Retinal pigment epithelial cell (primary cell): ENCODE results near the gene TYMS.

ENCODE experiments used
- DNase-seq: peaks from one replicate; pipeline ENCODE4 v3.0.0-alpha.2; 2010; ENCODE audit warnings: low read depth
- H3K4me3 ChIP-seq: 2 replicates; pipeline ENCODE4 v1.5.1; 2011; ENCODE audit warnings: mild to moderate bottlenecking, low read length, control low read depth, moderate library complexity
- CTCF ChIP-seq: conservative IDR thresholded peaks from 2 replicates; pipeline ENCODE4 v1.5.1; 2011; ENCODE audit warnings: low read depth, low read length, control low read depth, inconsistent platforms

The TYMS gene

GRCh38 chr18:697012-697411, 39.6 kb downstream of the TYMS start:
- H3K4me3 ChIP-seq = no peak overlapping the region
- no peak for TF ChIP-seq CTCF
- no peak for DNase-seq

- no peak for TF ChIP-seq CTCF
- H3K4me3 ChIP-seq = no peak overlapping the region
- DNase-seq = no peak
These were observed 40.3 kb downstream of the TYMS start for GRCh38 chr18:697800-698199.

GRCh38 chr18:703213-703967, 45.9 kb downstream of the TYMS start:
- DNase-seq = no peak
- no peak for TF ChIP-seq CTCF
- H3K4me3 ChIP-seq = no peak overlapping the region

GRCh38 chr18:706405-706804, 49.0 kb downstream of the TYMS start:
- no peak overlapping the region for H3K4me3 ChIP-seq
- TF ChIP-seq CTCF = no peak
- no peak for DNase-seq

GRCh38 chr18:708096-708495, 50.6 kb downstream of the TYMS start:
- no peak overlapping the region for H3K4me3 ChIP-seq
- no peak for DNase-seq
- no peak for TF ChIP-seq CTCF

GRCh38 chr18:709771-710170, 52.3 kb downstream of the TYMS start:
- H3K4me3 ChIP-seq = no peak overlapping the region
- no peak for TF ChIP-seq CTCF
- DNase-seq = no peak
